IPS DF 4.7 (cell line): ENCODE results near the gene HNF4A.
A peak's percentile ranks its signal among the peaks of the same experiment; 100 is the strongest.
"Not testable (repeated sequence)": the region's sequence is repeated elsewhere in the genome, so short reads cannot be mapped to it uniquely, and the experiment has no call there.

Source experiments
- DNase-seq: peaks from one replicate; pipeline ENCODE4 v3.0.0-alpha.2; 2013; ENCODE audit warnings: low spot score; ENCODE audit errors: extremely low read depth

Gene HNF4A

GRCh38 chr20:44355498-44356352 lies at the start of gene HNF4A:
HNF4A (plus strand) TSS chr20:44355699; CDS start chr20:44355805, 106 bp downstream.
- DNase-seq = no peak

- no peak for DNase-seq
Observed at GRCh38 chr20:44306927-44307326, 48.6 kb upstream of the HNF4A start.

- DNase-seq = no peak
Observed at GRCh38 chr20:44309763-44310663, 45.5 kb upstream of the HNF4A start.

GRCh38 chr20:44310664-44311639 lies 44.5 kb upstream of the HNF4A start, which contains the start of gene FITM2:
FITM2 (minus strand) TSS chr20:44311202; CDS start chr20:44311148, 54 bp downstream.
- DNase-seq = peak; percentile 76

GRCh38 chr20:44314870-44315269 lies 40.6 kb upstream of the HNF4A start:
- DNase-seq = no peak

- no peak for DNase-seq
Observed at GRCh38 chr20:44319839-44320422, 35.6 kb upstream of the HNF4A start.

- no peak for DNase-seq
Observed at GRCh38 chr20:44324343-44324742, 31.2 kb upstream of the HNF4A start.

- no peak for DNase-seq
Observed at GRCh38 chr20:44326391-44327159, 28.9 kb upstream of the HNF4A start.

- not testable (repeated sequence) for DNase-seq
Observed at GRCh38 chr20:44327748-44328147, 27.8 kb upstream of the HNF4A start.

- no peak for DNase-seq
Observed at GRCh38 chr20:44328428-44328827, 27.1 kb upstream of the HNF4A start.

- DNase-seq = no peak
Observed at GRCh38 chr20:44331201-44331600, 24.3 kb upstream of the HNF4A start.

GRCh38 chr20:44334306-44334705 lies 21.2 kb upstream of the HNF4A start:
- no peak for DNase-seq

- no peak for DNase-seq
Observed at GRCh38 chr20:44334709-44335108, 20.8 kb upstream of the HNF4A start.

- DNase-seq = no peak
Observed at GRCh38 chr20:44335675-44336074, 19.8 kb upstream of the HNF4A start.

- DNase-seq = no peak
Observed at GRCh38 chr20:44336086-44336485, 19.4 kb upstream of the HNF4A start.

GRCh38 chr20:44336725-44337380 lies 18.6 kb upstream of the HNF4A start, which contains the start of gene R3HDML:
R3HDML (plus strand) TSS chr20:44337043; CDS start chr20:44337158, 115 bp downstream.
- DNase-seq = no peak

GRCh38 chr20:44342248-44342647 lies 13.3 kb upstream of the HNF4A start:
- DNase-seq = no peak

GRCh38 chr20:44343162-44343675 lies 12.3 kb upstream of the HNF4A start:
- DNase-seq = no peak

- DNase-seq = no peak
Observed at GRCh38 chr20:44344723-44345122, 10.8 kb upstream of the HNF4A start.
